Activated CD8-positive, alpha-beta memory T cell treated with anti-CD3 and anti-CD28 coated beads, Interleukin-2, amount 50 U/mL, for 4 hours (primary cell): Measurements from ENCODE around the gene NELFCD.
A peak's percentile ranks its signal among the peaks of the same experiment; 100 is the strongest.
"Not testable (repeated sequence)": the region's sequence is repeated elsewhere in the genome, so short reads cannot be mapped to it uniquely, and the experiment has no call there.

ENCODE experiments used
- DNase-seq: peaks from one replicate; pipeline ENCODE4 v3.0.0-alpha.2; 2020

The NELFCD gene

GRCh38 chr20:59028812-59029211, 47.8 kb downstream of the NELFCD start:
- DNase-seq: no peak

DNA sequence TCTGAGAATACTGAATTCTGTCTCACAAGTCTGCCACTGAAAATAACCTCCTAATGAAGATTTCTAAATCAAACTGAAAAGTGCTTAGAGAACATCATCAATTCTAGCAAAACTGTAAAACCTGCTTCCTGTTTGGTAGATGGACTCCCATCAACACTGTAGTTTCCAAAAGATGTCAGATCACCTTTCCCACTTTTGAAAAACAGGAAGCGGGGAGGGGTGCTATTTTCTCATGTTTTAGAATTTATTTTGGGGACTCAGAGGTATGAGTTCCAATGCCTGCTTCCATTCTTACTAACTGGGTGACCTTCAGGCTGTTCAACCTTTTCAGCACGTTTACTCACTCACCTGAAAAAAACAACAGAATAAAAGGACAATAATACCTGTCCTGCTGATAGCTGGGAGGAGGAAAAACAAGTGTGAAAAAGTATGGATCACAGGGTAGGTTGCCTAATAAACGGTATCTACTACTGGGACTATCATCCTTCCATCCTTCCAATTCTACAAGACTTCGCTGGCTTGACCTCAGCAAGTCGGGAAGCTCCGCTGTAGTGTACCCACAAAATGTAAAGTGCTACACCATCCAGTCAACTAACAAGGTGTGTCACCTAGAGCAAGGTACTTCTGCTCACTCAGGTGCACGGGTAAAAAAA, 50.0 kb downstream of the NELFCD start:
- no peak for DNase-seq

- no peak for DNase-seq
Measured at GRCh38 chr20:59031564-59032022, 50.5 kb downstream of the NELFCD start.

DNA sequence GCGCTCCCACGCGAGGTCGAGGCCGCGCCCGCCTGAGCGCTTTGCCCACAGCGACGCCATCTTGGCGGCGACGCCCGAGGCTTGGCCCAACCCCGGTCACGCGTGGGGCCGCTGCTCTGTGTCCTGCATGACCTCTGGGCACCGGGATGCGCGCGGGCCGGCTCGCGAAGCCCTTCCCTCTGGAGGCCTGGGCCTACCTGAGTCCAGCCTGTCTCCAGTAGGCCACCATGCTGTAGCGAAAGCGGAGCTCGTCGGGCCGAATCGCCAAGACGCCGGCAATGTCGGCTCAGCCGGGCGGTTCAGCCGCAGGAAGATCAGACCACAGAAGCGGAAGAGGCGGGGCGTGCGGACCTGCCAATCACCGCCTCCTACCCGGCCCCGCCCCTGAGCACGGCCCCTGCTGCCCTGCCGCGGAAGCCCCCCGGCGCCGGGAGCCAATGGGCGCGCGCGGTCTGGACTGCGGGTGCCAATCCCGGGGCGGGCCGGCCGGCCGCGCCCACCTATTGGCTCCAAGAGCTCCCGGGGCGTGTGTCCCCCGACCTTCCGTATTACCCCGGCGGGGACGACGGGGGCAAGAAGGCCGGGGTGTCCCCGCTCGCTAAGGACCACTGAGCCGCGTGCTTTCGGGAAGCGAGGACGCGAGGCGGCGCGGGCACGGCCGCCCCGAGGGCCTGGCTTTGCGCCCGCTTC, 51.1 kb downstream of the NELFCD start, which contains the start of gene ATP5F1E:
Gene ATP5F1E (minus strand): TSS at position 313 of the 690 bp plus-strand sequence. CDS start 84 bp downstream, at position 229.
- peak; percentile 98 for DNase-seq

GRCh38 chr20:59032713-59033059, 51.6 kb downstream of the NELFCD start:
- DNase-seq: no peak

GRCh38 chr20:59033093-59033492, 52.0 kb downstream of the NELFCD start:
- DNase-seq: no peak

DNA sequence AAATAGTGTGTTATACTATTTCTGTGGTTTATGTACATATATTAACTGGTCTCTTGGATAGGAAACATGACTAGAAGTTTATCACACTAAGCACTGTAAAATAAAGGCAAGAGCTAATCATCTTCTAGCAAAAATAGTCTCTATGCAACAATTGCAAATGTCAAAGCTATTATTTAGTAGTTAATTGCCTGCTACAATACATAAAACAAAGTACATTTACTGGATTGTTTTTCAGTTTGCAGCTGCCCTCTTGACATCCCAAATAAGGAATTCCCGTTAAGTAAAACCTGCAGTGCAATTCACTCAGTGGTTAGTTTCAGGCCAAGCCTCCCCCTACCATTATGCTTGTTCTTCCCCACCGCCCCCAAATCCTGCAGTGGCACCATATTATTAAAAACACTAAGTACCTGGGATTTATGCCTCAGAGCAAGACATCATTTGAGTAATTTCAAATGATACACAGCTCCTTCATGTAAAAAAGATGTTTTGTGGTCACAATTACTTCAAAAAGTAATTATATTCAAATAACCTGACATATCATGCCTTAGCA, 52.6 kb downstream of the NELFCD start:
- DNase-seq: no peak

DNA sequence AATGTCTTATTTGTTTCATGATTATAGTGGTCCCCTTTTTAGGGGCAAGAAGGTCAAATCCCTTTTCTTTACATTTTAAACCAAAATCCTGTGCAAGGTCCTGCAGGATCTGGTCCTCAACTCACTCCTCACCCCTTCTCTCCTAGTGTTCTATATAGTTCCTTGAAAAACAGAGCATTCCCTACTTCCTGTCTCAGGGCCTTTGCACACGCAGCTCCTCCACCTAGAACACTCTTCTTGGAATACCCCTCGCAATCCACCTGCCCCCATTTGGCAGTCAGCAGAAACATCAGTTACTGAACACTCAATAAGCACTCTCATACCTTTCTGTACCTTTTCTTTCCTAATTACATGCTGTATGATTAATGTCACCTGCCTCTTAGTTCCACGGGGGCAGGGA, 54.3 kb downstream of the NELFCD start:
- DNase-seq: no peak

DNA sequence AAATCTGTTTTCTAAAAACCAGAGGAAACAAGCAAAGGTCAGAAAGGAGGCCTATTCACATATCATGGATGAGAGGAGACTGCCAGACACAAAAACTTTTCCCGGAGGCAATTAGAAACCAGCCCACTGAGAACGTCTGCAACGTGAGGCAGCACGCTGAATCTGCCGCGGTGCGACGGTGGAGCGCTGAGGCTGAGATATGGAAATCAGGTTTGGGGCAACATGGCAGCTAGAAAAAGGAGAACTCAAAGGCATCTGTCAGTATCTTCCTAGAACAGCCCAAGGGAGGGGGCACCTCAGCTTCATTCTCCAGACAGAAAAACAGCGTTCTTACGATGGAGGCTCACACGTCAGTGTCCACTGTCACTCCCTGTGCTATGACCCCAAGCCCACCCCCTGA, 56.3 kb downstream of the NELFCD start:
- DNase-seq: no peak

DNA sequence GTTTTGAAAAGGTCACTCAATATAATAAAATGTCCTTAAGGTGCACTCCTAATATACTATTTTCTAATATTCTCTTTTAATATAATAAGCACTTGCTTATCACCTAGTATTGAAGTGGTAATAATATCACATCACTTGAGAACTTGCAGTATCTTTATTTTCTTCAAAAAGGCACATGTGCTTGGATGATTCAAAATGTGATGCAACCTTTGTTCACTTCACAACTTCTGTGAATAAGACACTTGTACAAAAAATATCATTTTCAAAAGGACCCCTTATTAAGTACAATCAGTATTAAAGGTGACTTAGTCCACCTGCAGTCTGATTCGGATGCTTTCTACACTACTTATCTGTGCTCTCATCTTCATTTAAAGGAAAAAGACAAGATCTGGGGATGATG, 58.2 kb downstream of the NELFCD start:
- no peak for DNase-seq

DNA sequence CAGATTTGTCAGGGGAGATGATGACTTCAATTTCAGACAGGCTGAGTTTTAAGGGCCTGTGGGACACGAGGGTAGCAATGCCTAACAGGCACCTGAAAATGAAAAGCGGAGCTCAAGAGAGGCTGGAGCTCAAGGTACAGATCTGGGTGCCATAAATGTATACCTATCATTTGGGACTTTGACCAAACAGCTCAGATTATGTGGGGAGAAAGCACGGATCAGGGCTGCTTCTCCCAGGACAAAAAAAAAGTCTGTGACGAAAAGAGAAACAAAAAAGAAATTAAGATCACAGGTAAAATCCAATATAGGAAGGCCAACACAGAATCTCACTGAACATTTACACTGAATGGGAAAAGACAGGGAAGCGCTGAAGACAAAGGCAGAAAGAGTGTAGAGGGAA, 59.6 kb downstream of the NELFCD start:
- no peak for DNase-seq

DNA sequence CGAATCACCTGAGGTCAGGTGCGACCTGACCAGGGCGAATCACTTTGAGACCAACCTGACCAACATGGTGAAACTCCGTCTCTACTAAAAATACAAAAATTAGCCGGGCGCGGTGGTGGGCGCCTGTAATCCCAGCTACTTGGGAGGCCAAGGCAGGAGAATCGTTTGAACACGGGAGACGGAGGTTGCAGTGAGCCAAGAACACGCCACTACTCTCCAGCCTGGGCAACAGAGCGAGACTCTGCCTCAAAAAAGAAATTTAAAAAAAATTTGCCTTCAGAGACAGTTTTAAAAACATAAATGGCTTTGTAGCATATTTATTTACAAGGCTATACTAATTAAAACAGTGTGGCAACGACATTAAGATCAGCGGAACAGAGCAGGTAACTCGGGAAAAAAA, 60.4 kb downstream of the NELFCD start:
- DNase-seq: not testable (repeated sequence)

GRCh38 chr20:59042151-59042795, 61.2 kb downstream of the NELFCD start, which contains the start of gene PRELID3B:
PRELID3B (minus strand) TSS chr20:59042786; CDS start chr20:59042730, 56 bp downstream.
- DNase-seq: no peak

DNA sequence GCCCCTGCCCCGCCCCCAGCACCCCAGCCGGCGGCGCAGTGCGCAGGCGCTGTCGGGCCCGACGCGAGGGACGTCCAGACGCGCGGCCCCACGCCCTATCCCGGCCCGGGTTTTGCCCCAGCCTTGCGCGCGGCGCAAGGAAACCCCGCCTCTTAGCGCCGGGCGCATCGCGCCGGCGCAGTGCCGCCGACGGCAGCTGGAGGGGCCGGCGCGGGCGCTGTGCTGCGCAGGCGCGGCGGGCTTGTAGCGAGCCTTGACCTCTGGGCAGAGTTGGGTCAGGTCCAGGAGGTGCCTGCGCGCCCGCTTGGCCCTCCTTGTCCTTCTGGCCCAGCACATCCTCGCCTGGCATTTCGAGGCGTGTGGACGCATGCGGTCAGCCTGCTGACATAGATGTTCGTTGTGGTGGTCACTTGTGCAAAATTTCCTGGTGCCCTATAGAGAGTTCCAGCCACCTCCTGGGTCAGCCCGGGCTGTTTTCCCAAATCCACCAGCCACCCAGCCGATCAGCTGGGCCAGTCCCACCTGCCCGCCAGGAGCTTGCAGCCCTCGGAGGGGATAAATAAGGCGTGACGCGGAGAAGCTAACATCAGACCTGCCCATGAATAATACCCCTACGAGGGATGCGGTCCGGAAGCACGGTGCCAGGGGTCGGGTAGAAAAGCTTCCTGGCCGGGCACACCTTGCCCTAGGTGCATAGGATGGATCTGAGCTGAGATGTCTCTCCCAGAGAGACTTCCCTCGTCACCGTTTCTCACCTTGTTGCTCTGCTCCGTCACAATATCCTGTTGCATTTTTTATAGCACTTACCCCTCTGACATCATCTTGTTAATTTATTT, 62.0 kb downstream of the NELFCD start:
- DNase-seq: peak; percentile 94

DNA sequence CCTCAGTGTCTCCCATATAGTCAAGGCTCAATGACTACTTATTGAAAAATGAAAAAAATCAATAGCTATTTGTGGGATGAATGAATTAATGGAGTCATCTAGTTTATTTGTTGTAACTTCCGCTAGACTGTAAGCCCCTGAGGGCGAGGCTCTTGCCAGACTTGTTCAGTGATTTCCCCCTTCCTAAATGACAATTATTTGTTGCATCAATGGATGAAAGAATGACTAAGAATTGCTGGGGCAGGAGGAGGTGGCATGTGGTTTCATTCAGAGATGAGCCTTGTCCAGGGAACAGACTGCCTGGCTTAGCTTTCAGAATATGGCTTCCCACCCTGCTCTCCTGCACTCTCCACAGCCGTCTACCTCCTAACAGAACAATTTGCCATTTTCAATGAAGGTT, 62.6 kb downstream of the NELFCD start:
- no peak for DNase-seq

DNA sequence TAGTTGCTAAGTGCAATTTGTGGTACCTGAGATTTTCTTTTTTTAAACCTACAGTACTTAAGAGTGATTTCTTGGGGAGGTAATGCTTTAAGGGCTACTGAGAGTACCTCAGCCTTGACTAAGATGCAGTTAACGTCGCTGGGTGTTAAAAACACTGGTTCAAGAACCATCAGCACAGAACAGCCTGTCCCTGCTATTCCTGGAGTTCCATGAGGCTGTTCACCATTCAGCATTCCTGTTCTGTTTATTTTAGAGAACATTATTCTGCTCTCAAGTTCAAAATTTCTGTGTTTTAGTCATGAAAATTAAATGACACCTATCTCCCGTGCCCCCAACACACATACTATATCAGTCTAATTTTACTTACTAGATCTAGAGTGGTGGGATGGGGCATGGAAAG, 63.2 kb downstream of the NELFCD start:
- no peak for DNase-seq
